Skeletal muscle tissue (tissue), 4 donors: ENCODE results near the gene MLXIP. TPM values are rescaled to one million over a fixed set of nuclear protein-coding genes. Genes with fewer than 3 reads are reported as not detected.
"Not testable (repeated sequence)": the region's sequence is repeated elsewhere in the genome, so short reads cannot be mapped to it uniquely, and the experiment has no call there.

Experiments
- H3K27ac ChIP-seq: one replicate; pipeline ENCODE4 v1.7.0; 2013; ENCODE audit warnings: mild to moderate bottlenecking, low read depth, low read length, inconsistent platforms
- H3K27me3 ChIP-seq, 3 donors: one replicate each; pipeline ENCODE4 v1.7.0; 2013; ENCODE audit warnings: low read length in 3 of 3; ENCODE audit not compliant: control insufficient read depth in 3 of 3, insufficient read depth in 3 of 3
- H3K36me3 ChIP-seq, 3 donors: one replicate each; pipeline ENCODE4 v1.7.0; 2013; ENCODE audit warnings: low read length in 3 of 3; ENCODE audit not compliant: control insufficient read depth in 3 of 3, insufficient read depth in 3 of 3
- H3K4me1 ChIP-seq, 3 donors: one replicate each; pipeline ENCODE4 v1.7.0; 2013; ENCODE audit warnings: low read length in 3 of 3, mild to moderate bottlenecking in 3 of 3; ENCODE audit not compliant: control insufficient read depth in 3 of 3, insufficient read depth in 3 of 3
- H3K4me3 ChIP-seq, 3 donors: one replicate each; pipeline ENCODE4 v1.7.0; 2013; ENCODE audit warnings: low read length in 3 of 3
- H3K9ac ChIP-seq, 3 donors: one replicate each; pipeline ENCODE4 v1.7.0; 2013; ENCODE audit warnings: low read length in 3 of 3, mild to moderate bottlenecking in 3 of 3, moderate library complexity in 2 of 3, low read depth in 1 of 3
- H3K9me3 ChIP-seq, 3 donors: one replicate each; pipeline ENCODE4 v1.7.0; 2013; ENCODE audit warnings: low read length in 3 of 3; ENCODE audit not compliant: control insufficient read depth in 3 of 3
- total RNA-seq: library from RNA; depleted of rRNA; stranded (reverse); fragments of >200 nt; gene quantifications from one replicate; pipeline ENCODE4 v1.2.3, GENCODE V29; 2014
- donor health status: Osteomylitis.

MLXIP gene
- total RNA-seq, 1 donor from 2014 or later: 10.4 TPM

- Histone ChIP-seq H3K36me3 (no peaks in the 10 kb centered on the region), H3K27ac (peak overlapping the region; percentile 19), H3K9me3 (no peaks in the 10 kb centered on the region), H3K9ac (no peak overlapping the region), H3K4me1 (peaks cover 64 to 73% (median 68%) of the 10 kb centered on the region in 3 donors), H3K4me3 (peak overlapping the region in 1 of 3 donors; percentile 8), H3K27me3 (no peaks in the 10 kb centered on the region)
These were observed 23.8 kb downstream of the MLXIP start for GRCh38 chr12:122102331-122102730.

GRCh38 chr12:122104844-122105243, 26.3 kb downstream of the MLXIP start:
- H3K4me1 ChIP-seq: peaks cover 53 to 69% (median 62%) of the 10 kb centered on the region in 3 donors
- no peaks in the 10 kb centered on the region for H3K27me3 ChIP-seq
- peak overlapping the region; percentile 11 for H3K27ac ChIP-seq
- H3K4me3 ChIP-seq: peak overlapping the region in 1 of 3 donors; percentile 23
- no peaks in the 10 kb centered on the region for H3K9me3 ChIP-seq
- H3K36me3 ChIP-seq: no peaks in the 10 kb centered on the region
- peak overlapping the region in 1 of 3 donors; percentile 28 for H3K9ac ChIP-seq

- peaks cover 51 to 65% (median 59%) of the 10 kb centered on the region in 3 donors for H3K4me1 ChIP-seq
- H3K27ac ChIP-seq: peak overlapping the region; percentile 11
- not testable (repeated sequence) for H3K36me3 ChIP-seq, H3K9ac ChIP-seq, H3K4me3 ChIP-seq, H3K27me3 ChIP-seq, H3K9me3 ChIP-seq
These were observed 26.9 kb downstream of the MLXIP start for GRCh38 chr12:122105496-122105895.

- Histone ChIP-seq H3K9me3 (no peaks in the 10 kb centered on the region), H3K27ac (peak overlapping the region; percentile 59), H3K4me3 (peak overlapping the region in 2 of 3 donors; percentile 15 to 52), H3K27me3 (no peaks in the 10 kb centered on the region), H3K9ac (peak overlapping the region in 1 of 3 donors; percentile 63), H3K36me3 (no peaks in the 10 kb centered on the region), H3K4me1 (peaks cover 48 to 69% (median 63%) of the 10 kb centered on the region in 3 donors)
These were observed 28.3 kb downstream of the MLXIP start for GRCh38 chr12:122106843-122107242.

GRCh38 chr12:122107261-122107660, 28.7 kb downstream of the MLXIP start:
- peak overlapping the region; percentile 59 for H3K27ac ChIP-seq
- H3K4me3 ChIP-seq: peak overlapping the region in 1 of 3 donors; percentile 15
- H3K4me1 ChIP-seq: peaks cover 46 to 67% (median 61%) of the 10 kb centered on the region in 3 donors
- H3K9me3 ChIP-seq: no peaks in the 10 kb centered on the region
- no peaks in the 10 kb centered on the region for H3K27me3 ChIP-seq
- H3K9ac ChIP-seq: peak overlapping the region in 1 of 3 donors; percentile 63
- H3K36me3 ChIP-seq: no peaks in the 10 kb centered on the region

GRCh38 chr12:122111089-122111641, 32.6 kb downstream of the MLXIP start:
- H3K9me3 ChIP-seq: no peaks in the 10 kb centered on the region
- H3K4me1 ChIP-seq: peaks cover 31 to 52% (median 43%) of the 10 kb centered on the region in 3 donors
- H3K27ac ChIP-seq: peak overlapping the region; percentile 78
- H3K4me3 ChIP-seq: peak overlapping the region in 1 of 3 donors; percentile 16
- no peaks in the 10 kb centered on the region for H3K27me3 ChIP-seq
- H3K9ac ChIP-seq: peak overlapping the region; percentile 18 to 57 (median 25)
- H3K36me3 ChIP-seq: no peaks in the 10 kb centered on the region

- Histone ChIP-seq H3K9me3 (no peaks in the 10 kb centered on the region), H3K4me1 (peaks cover 10 to 40% (median 34%) of the 10 kb centered on the region in 3 donors), H3K9ac (peak overlapping the region in 2 of 3 donors; percentile 32 to 54), H3K27me3 (no peaks in the 10 kb centered on the region), H3K4me3 (no peak overlapping the region), H3K36me3 (peaks cover 0 to 6% (median 0%) of the 10 kb centered on the region in 3 donors), H3K27ac (peak overlapping the region; percentile 23)
These were observed 38.4 kb downstream of the MLXIP start for GRCh38 chr12:122116707-122117535.

GRCh38 chr12:122117979-122118378, 39.4 kb downstream of the MLXIP start:
- no peak overlapping the region for H3K9ac ChIP-seq

GRCh38 chr12:122121341-122121740, 42.8 kb downstream of the MLXIP start:
- not testable (repeated sequence) for H3K27ac ChIP-seq, H3K36me3 ChIP-seq, H3K9me3 ChIP-seq, H3K4me3 ChIP-seq, H3K27me3 ChIP-seq
- Histone ChIP-seq H3K4me1 (peaks cover 39 to 61% (median 60%) of the 10 kb centered on the region in 3 donors), H3K9ac (peak overlapping the region in 1 of 3 donors; percentile 9)

More at GRCh38 chr12:122117979-122118378, 39.4 kb downstream of the MLXIP start:
- no peak overlapping the region for H3K27ac ChIP-seq
- H3K27me3 ChIP-seq: no peaks in the 10 kb centered on the region
- H3K36me3 ChIP-seq: peaks cover 0 to 6% (median 0%) of the 10 kb centered on the region in 3 donors
- no peak overlapping the region for H3K4me3 ChIP-seq
- H3K4me1 ChIP-seq: peaks cover 15 to 43% (median 38%) of the 10 kb centered on the region in 3 donors
- no peaks in the 10 kb centered on the region for H3K9me3 ChIP-seq

GRCh38 chr12:122121745-122122144, 43.2 kb downstream of the MLXIP start:
- Histone ChIP-seq H3K9me3 (no peaks in the 10 kb centered on the region), H3K27ac (no peak overlapping the region), H3K4me3 (no peak overlapping the region), H3K36me3 (peaks cover 0 to 6% (median 2%) of the 10 kb centered on the region in 3 donors), H3K4me1 (peaks cover 43 to 61% (median 61%) of the 10 kb centered on the region in 3 donors), H3K9ac (peak overlapping the region in 1 of 3 donors; percentile 9), H3K27me3 (no peaks in the 10 kb centered on the region)
